ENCODE data around the gene PCSK6. TPM values are rescaled to one million over a fixed set of nuclear protein-coding genes. Genes with fewer than 3 reads are reported as not detected.
"Not testable (repeated sequence)": the region's sequence is repeated elsewhere in the genome, so short reads cannot be mapped to it uniquely, and the experiment has no call there.

The PCSK6 gene
- total RNA-seq, 1 donor = 0.54 TPM

GRCh38 chr15:101437209-101437608, 52.3 kb downstream of the PCSK6 start:
- DNase-seq (ENCODE audit: low read depth in 2 of 3, low spot score in 2 of 3) = no peak

GRCh38 chr15:101436526-101436925, 53.0 kb downstream of the PCSK6 start:
- no peak for DNase-seq (ENCODE audit: low read depth in 2 of 3, low spot score in 2 of 3)

GRCh38 chr15:101435761-101436160, 53.7 kb downstream of the PCSK6 start:
- no peak for DNase-seq (ENCODE audit: low read depth in 2 of 3, low spot score in 2 of 3)

- DNase-seq (ENCODE audit: low read depth in 2 of 3, low spot score in 2 of 3) = no peak
Observed at GRCh38 chr15:101434032-101434920, 55.2 kb downstream of the PCSK6 start.

GRCh38 chr15:101433396-101433795, 56.1 kb downstream of the PCSK6 start:
- no peak for DNase-seq (ENCODE audit: low read depth in 2 of 3, low spot score in 2 of 3)

GRCh38 chr15:101432982-101433381, 56.5 kb downstream of the PCSK6 start:
- no peak for DNase-seq (ENCODE audit: low read depth in 2 of 3, low spot score in 2 of 3)

GRCh38 chr15:101431748-101432147, 57.8 kb downstream of the PCSK6 start:
- no peak for DNase-seq (ENCODE audit: low read depth in 2 of 3, low spot score in 2 of 3)

- DNase-seq (ENCODE audit: low read depth in 2 of 3, low spot score in 2 of 3) = no peak
Observed at GRCh38 chr15:101431301-101431700, 58.2 kb downstream of the PCSK6 start.

GRCh38 chr15:101429646-101430045, 59.9 kb downstream of the PCSK6 start:
- DNase-seq (ENCODE audit: low read depth in 2 of 3, low spot score in 2 of 3) = no peak

GRCh38 chr15:101429191-101429590, 60.3 kb downstream of the PCSK6 start:
- DNase-seq (ENCODE audit: low read depth in 2 of 3, low spot score in 2 of 3) = no peak

GRCh38 chr15:101428758-101429157, 60.7 kb downstream of the PCSK6 start:
- DNase-seq (ENCODE audit: low read depth in 2 of 3, low spot score in 2 of 3) = no peak

GRCh38 chr15:101427606-101428487, 61.7 kb downstream of the PCSK6 start:
- DNase-seq (ENCODE audit: low read depth in 2 of 3, low spot score in 2 of 3) = no peak

- no peak for DNase-seq (ENCODE audit: low read depth in 2 of 3, low spot score in 2 of 3)
Observed at GRCh38 chr15:101426761-101427333, 62.7 kb downstream of the PCSK6 start.

GRCh38 chr15:101425787-101426365, 63.6 kb downstream of the PCSK6 start:
- no peak for DNase-seq (ENCODE audit: low read depth in 2 of 3, low spot score in 2 of 3)

GRCh38 chr15:101424984-101425383, 64.5 kb downstream of the PCSK6 start:
- no peak for DNase-seq (ENCODE audit: low read depth in 2 of 3, low spot score in 2 of 3)

- no peak for DNase-seq (ENCODE audit: low read depth in 2 of 3, low spot score in 2 of 3)
Observed at GRCh38 chr15:101420232-101420631, 69.3 kb downstream of the PCSK6 start.

GRCh38 chr15:101416475-101416874, 73.0 kb downstream of the PCSK6 start:
- not testable (repeated sequence) for DNase-seq (ENCODE audit: low read depth in 2 of 3, low spot score in 2 of 3)

- no peak for DNase-seq (ENCODE audit: low read depth in 2 of 3, low spot score in 2 of 3)
Observed at GRCh38 chr15:101413239-101413638, 76.3 kb downstream of the PCSK6 start.

- DNase-seq (ENCODE audit: low read depth in 2 of 3, low spot score in 2 of 3) = no peak
Observed at GRCh38 chr15:101411581-101411980, 77.9 kb downstream of the PCSK6 start.

- DNase-seq (ENCODE audit: low read depth in 2 of 3, low spot score in 2 of 3) = no peak
Observed at GRCh38 chr15:101411085-101411484, 78.4 kb downstream of the PCSK6 start.

- DNase-seq (ENCODE audit: low read depth in 2 of 3, low spot score in 2 of 3) = no peak
Observed at GRCh38 chr15:101410612-101411011, 78.9 kb downstream of the PCSK6 start.

Measured in hematopoietic multipotent progenitor cell (in vitro differentiated cells).